ENCODE measurements around the gene DTYMK.

DNA sequence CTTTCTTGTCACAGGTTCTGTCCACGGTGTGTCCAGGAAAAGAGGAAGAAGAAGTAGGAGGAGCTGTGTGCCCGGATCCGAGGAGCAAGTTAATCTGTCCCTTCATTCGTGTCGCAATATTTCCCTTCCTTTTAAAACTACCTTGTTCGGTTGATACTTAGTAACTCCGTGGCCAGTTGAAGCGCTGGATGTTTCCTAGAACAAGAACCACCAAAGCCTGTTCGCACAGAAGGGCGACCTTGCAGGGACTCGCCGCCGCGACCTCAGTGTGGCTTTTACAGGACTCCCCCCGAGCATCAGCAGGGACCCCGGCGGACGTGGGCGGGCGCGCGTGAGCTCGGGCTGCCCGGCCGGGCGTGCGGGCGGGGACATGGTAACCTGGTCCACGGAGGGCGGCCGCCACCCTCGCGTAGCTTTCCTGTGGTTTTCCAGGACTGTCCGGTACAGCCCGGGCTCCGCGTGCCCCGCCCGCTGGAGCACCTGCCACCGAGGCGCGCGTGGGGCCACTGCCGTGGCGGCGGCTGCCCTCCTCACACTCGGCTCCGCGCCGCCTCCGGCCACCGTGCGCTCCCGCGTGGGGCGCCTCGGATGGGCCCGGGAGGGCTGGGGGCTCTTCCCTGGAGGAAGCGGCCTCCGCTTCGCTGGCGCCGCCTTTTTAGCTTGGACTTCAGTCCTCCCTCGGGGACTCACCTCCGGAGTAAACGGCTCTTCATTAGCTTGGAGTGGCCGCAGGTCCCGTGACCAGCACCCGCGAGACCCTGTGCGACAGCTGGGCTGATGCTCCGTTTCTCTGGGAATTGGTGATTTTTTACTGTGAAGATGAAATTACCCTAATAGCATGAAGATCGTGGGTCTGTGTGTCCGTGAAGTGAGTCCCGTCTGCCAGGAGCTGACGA, 38.6 kb upstream of the DTYMK start:
- TF ChIP-seq, protein P1, sequence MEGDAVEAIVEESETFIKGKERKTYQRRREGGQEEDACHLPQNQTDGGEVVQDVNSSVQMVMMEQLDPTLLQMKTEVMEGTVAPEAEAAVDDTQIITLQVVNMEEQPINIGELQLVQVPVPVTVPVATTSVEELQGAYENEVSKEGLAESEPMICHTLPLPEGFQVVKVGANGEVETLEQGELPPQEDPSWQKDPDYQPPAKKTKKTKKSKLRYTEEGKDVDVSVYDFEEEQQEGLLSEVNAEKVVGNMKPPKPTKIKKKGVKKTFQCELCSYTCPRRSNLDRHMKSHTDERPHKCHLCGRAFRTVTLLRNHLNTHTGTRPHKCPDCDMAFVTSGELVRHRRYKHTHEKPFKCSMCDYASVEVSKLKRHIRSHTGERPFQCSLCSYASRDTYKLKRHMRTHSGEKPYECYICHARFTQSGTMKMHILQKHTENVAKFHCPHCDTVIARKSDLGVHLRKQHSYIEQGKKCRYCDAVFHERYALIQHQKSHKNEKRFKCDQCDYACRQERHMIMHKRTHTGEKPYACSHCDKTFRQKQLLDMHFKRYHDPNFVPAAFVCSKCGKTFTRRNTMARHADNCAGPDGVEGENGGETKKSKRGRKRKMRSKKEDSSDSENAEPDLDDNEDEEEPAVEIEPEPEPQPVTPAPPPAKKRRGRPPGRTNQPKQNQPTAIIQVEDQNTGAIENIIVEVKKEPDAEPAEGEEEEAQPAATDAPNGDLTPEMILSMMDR (conservative IDR thresholded peaks at IDR 0.05; ENCODE audit: low read depth, low read length) = no peak
- TF ChIP-seq FOS (IDR thresholded peaks at IDR 0.05; ENCODE audit: low read depth, low read length) = no peak
- TF ChIP-seq SMC3 (IDR thresholded peaks at IDR 0.05; ENCODE audit: low read depth, low read length) = no peak
- TF ChIP-seq CEBPB (IDR thresholded peaks at IDR 0.05; ENCODE audit: low read depth, low read length) = peak; percentile 54; the same call in 1 of the 2 replicates
- TF ChIP-seq POLR2A (IDR thresholded peaks at IDR 0.05; ENCODE audit: low read depth, low read length) = no peak
- no peak for TF ChIP-seq RCOR1 (IDR thresholded peaks at IDR 0.05; ENCODE audit: insufficient replicate concordance, low read length)
- no peak for TF ChIP-seq RFX5 (IDR thresholded peaks at IDR 0.05; ENCODE audit: low read depth, low read length)
- no peak for TF ChIP-seq MAFK (IDR thresholded peaks at IDR 0.05; ENCODE audit: low read depth, low read length)
- TF ChIP-seq, protein P2, sequence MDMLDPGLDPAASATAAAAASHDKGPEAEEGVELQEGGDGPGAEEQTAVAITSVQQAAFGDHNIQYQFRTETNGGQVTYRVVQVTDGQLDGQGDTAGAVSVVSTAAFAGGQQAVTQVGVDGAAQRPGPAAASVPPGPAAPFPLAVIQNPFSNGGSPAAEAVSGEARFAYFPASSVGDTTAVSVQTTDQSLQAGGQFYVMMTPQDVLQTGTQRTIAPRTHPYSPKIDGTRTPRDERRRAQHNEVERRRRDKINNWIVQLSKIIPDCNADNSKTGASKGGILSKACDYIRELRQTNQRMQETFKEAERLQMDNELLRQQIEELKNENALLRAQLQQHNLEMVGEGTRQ (IDR thresholded peaks at IDR 0.05; ENCODE audit: low read depth, low read length) = no peak
- no peak for TF ChIP-seq RAD21 (IDR thresholded peaks at IDR 0.05; ENCODE audit: low read length)
- TF ChIP-seq MXI1 (IDR thresholded peaks at IDR 0.05; ENCODE audit: borderline replicate concordance, low read depth, low read length) = no peak
